ENCODE results near the gene CDH13.

Gene CDH13

DNA sequence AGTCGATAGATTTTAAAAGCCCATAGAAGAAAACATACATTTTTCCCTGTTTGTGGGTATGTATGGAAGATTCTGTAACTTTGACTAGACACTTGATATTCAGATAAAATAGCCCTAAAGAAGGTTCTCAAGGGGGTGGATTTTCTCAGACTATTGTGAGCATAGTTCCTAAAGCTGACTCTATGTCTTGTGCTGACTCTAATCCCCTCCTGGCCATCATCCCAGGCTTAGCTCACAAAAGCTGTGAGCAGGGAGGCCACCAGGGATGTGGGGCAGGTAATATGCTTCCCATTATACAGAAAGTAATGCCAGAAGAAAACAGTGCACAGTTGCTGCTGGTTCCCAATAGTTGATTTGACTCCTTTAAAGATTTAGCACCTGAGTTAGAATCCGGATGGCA is 32.0 kb downstream of the CDH13 start:
- no peak overlapping the region for H3K4me3 ChIP-seq (ENCODE audit: low read depth in 1 of 5, low read length in 5 of 5)
- H3K27ac ChIP-seq (ENCODE audit: low read depth, low read length), result no peak overlapping the region
- no peaks in the 10 kb centered on the region for H3K36me3 ChIP-seq (ENCODE audit: control insufficient read depth in 5 of 5, insufficient read depth in 5 of 5, low read length in 5 of 5)
- no peak overlapping the region for H3K9ac ChIP-seq (ENCODE audit: low read length in 5 of 5)
- peaks cover 0 to 23% (median 1%) of the 10 kb centered on the region in 5 donors for H3K4me1 ChIP-seq (ENCODE audit: control insufficient read depth in 5 of 5, insufficient read depth in 5 of 5, low read length in 5 of 5)
- no peaks in the 10 kb centered on the region for H3K9me3 ChIP-seq (ENCODE audit: control insufficient read depth in 5 of 5, low read length in 5 of 5)
- peaks cover 0 to 2% (median 0%) of the 10 kb centered on the region in 5 donors for H3K27me3 ChIP-seq (ENCODE audit: control insufficient read depth in 5 of 5, insufficient read depth in 4 of 5, low read length in 5 of 5)

DNA sequence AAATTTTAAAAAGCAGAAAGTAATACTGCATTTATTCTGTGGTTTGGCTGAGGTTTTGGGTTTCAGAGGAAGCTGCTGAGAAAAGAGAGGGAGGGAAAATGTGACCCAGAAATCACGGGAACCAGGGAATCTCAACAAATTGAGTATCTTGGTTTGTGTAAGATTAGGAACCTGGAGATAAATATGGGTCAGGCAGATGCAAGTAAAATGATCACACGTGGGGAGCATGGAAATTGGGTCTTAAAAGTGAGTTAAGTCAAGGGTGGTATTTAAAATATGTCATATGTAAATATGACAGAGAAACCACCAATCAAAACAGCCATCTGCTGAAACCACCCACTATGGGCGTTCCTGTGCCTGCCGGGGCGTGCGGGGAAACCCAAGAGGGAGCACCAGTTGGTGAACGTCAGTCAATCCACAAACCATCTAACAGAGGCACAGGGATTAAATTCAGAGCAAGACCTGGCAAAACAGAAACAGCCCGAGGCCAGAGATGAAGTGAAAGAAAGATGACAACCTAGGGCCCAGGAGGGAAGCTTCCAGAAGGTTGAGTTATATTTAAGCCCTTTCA is 33.4 kb downstream of the CDH13 start:
- Histone ChIP-seq H3K4me1 (ENCODE audit: control insufficient read depth in 5 of 5, insufficient read depth in 5 of 5, low read length in 5 of 5) (peaks cover 0 to 10% (median 0%) of the 10 kb centered on the region in 5 donors), H3K4me3 (ENCODE audit: low read depth in 1 of 5, low read length in 5 of 5) (no peak overlapping the region), H3K27me3 (ENCODE audit: control insufficient read depth in 5 of 5, insufficient read depth in 4 of 5, low read length in 5 of 5) (peaks cover 0 to 2% (median 0%) of the 10 kb centered on the region in 5 donors), H3K36me3 (ENCODE audit: control insufficient read depth in 5 of 5, insufficient read depth in 5 of 5, low read length in 5 of 5) (no peaks in the 10 kb centered on the region), H3K27ac (ENCODE audit: low read depth, low read length) (no peak overlapping the region), H3K9me3 (ENCODE audit: control insufficient read depth in 5 of 5, low read length in 5 of 5) (peaks cover 0 to 3% (median 0%) of the 10 kb centered on the region in 5 donors), H3K9ac (ENCODE audit: low read length in 5 of 5) (no peak overlapping the region)

DNA sequence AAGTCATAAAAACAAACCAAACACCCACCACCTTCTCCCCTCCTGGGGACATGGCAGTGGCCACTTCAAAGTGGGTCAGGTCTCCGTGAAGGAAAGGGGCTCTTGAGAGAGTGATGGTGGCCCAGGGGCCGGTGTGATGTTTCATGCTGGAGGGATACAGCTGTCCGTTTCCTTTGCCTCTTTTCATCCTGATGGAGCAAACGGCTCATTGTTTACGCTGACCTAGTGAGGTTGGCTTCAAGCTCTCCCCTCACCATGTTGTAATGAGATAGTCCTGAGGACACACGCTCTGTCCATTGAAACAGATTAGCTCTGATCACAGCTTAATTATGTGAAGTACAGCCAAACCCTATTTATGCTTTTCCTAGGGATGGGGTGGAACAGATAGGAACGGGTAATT is 34.2 kb downstream of the CDH13 start:
- H3K4me1 ChIP-seq (ENCODE audit: control insufficient read depth in 5 of 5, insufficient read depth in 5 of 5, low read length in 5 of 5), result peaks cover 0 to 3% (median 0%) of the 10 kb centered on the region in 5 donors
- peaks cover 0 to 2% (median 0%) of the 10 kb centered on the region in 5 donors for H3K27me3 ChIP-seq (ENCODE audit: control insufficient read depth in 5 of 5, insufficient read depth in 4 of 5, low read length in 5 of 5)
- no peak overlapping the region for H3K9ac ChIP-seq (ENCODE audit: low read length in 5 of 5)
- peaks cover 0 to 4% (median 0%) of the 10 kb centered on the region in 5 donors for H3K9me3 ChIP-seq (ENCODE audit: control insufficient read depth in 5 of 5, low read length in 5 of 5)
- no peak overlapping the region for H3K27ac ChIP-seq (ENCODE audit: low read depth, low read length)
- no peaks in the 10 kb centered on the region for H3K36me3 ChIP-seq (ENCODE audit: control insufficient read depth in 5 of 5, insufficient read depth in 5 of 5, low read length in 5 of 5)
- no peak overlapping the region for H3K4me3 ChIP-seq (ENCODE audit: low read depth in 1 of 5, low read length in 5 of 5)

DNA sequence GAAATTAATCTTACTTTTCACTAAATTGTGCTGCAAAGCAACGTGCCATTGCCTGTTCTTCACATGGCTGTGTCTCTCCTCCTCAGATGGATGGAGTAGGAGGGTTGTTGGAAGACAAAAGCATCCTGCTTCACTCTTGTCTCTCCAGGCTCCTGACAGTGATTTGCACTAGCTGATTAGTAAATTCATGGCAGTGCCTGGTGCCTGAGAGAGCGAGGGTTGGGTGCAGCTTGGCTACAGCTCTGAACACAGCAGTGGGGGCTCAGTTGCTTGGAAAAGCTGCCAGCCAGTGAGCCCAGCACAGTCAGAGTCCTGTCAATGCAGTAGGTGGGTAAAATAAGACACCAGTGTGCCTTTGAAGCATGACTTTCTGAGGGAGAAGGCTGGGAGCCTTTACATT is 37.4 kb downstream of the CDH13 start:
- Histone ChIP-seq H3K4me3 (ENCODE audit: low read depth in 1 of 5, low read length in 5 of 5) (no peak overlapping the region), H3K36me3 (ENCODE audit: control insufficient read depth in 5 of 5, insufficient read depth in 5 of 5, low read length in 5 of 5) (no peaks in the 10 kb centered on the region), H3K9ac (ENCODE audit: low read length in 5 of 5) (no peak overlapping the region), H3K4me1 (ENCODE audit: control insufficient read depth in 5 of 5, insufficient read depth in 5 of 5, low read length in 5 of 5) (no peaks in the 10 kb centered on the region), H3K27ac (ENCODE audit: low read depth, low read length) (no peak overlapping the region), H3K27me3 (ENCODE audit: control insufficient read depth in 5 of 5, insufficient read depth in 4 of 5, low read length in 5 of 5) (peaks cover 0 to 2% (median 0%) of the 10 kb centered on the region in 5 donors), H3K9me3 (ENCODE audit: control insufficient read depth in 5 of 5, low read length in 5 of 5) (peaks cover 0 to 4% (median 0%) of the 10 kb centered on the region in 5 donors)

DNA sequence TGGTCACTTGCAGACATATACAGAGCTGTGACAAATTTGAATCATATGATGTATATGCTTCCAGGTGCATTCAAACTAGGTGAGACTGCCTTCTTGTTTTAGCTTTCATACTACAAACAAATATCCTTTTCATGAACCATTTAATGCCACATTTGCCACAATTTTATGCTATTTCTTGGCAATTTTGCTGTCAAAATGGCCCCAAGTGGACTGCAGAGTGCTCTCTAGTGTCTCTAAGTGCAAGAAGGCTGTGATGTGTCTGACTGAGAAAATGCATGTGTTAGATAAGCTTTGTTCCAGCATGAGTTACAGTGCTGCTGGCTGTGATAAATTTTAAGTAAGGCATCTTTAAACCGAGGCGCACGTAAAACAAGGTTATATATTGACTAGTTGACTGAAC is 38.3 kb downstream of the CDH13 start:
- H3K27ac ChIP-seq (ENCODE audit: low read depth, low read length), result no peak overlapping the region
- no peak overlapping the region for H3K9ac ChIP-seq (ENCODE audit: low read length in 5 of 5)
- H3K4me3 ChIP-seq (ENCODE audit: low read depth in 1 of 5, low read length in 5 of 5), result no peak overlapping the region
- no peaks in the 10 kb centered on the region for H3K27me3 ChIP-seq (ENCODE audit: control insufficient read depth in 5 of 5, insufficient read depth in 4 of 5, low read length in 5 of 5)
- peaks cover 0 to 4% (median 0%) of the 10 kb centered on the region in 5 donors for H3K9me3 ChIP-seq (ENCODE audit: control insufficient read depth in 5 of 5, low read length in 5 of 5)
- H3K36me3 ChIP-seq (ENCODE audit: control insufficient read depth in 5 of 5, insufficient read depth in 5 of 5, low read length in 5 of 5), result no peaks in the 10 kb centered on the region
- H3K4me1 ChIP-seq (ENCODE audit: control insufficient read depth in 5 of 5, insufficient read depth in 5 of 5, low read length in 5 of 5), result no peaks in the 10 kb centered on the region

DNA sequence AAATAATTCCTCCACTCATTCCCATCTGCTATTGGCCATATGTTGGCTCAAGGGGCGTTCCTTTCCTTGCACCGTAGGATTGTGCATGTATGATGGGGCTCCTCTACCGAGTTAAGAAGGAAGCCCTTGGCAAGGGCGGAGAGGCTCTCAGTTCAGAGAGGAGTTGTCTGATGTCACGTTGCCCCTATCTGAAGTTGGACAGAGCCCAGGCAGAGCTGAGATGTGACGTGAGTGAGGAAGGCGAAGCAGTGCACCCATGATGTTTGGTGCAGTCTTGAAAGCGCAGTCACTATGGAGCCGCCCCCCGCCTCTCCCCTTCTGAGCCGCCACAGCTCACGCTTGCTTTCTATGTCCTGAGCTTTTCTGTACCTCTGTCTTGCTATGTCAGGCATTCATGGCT is 40.7 kb downstream of the CDH13 start:
- H3K36me3 ChIP-seq (ENCODE audit: control insufficient read depth in 5 of 5, insufficient read depth in 5 of 5, low read length in 5 of 5), result no peaks in the 10 kb centered on the region
- peaks cover 0 to 4% (median 0%) of the 10 kb centered on the region in 5 donors for H3K9me3 ChIP-seq (ENCODE audit: control insufficient read depth in 5 of 5, low read length in 5 of 5)
- no peaks in the 10 kb centered on the region for H3K4me1 ChIP-seq (ENCODE audit: control insufficient read depth in 5 of 5, insufficient read depth in 5 of 5, low read length in 5 of 5)
- H3K27me3 ChIP-seq (ENCODE audit: control insufficient read depth in 5 of 5, insufficient read depth in 4 of 5, low read length in 5 of 5), result no peaks in the 10 kb centered on the region
- H3K4me3 ChIP-seq (ENCODE audit: low read depth in 1 of 5, low read length in 5 of 5), result no peak overlapping the region
- no peak overlapping the region for H3K27ac ChIP-seq (ENCODE audit: low read depth, low read length)
- no peak overlapping the region for H3K9ac ChIP-seq (ENCODE audit: low read length in 5 of 5)

DNA sequence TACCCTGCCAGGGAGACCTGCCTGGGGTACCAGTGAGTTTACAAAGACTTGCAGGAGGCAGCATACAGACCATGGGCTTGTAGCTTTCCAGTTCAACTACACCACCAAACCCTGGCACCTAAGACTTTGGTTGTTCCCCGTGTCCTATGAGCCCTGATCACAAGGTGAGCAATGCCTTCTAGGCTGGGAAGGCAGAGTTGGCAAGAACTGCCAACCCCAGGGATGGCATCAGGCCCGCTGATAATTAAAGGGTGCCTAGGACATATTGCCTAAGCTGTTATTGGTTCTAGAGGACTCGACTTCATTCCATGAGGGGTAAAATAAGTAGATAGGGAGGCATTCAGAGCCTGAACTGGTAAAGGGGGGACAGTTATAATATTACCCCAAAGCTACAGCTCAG is 41.3 kb downstream of the CDH13 start:
- Histone ChIP-seq H3K9me3 (ENCODE audit: control insufficient read depth in 5 of 5, low read length in 5 of 5) (peaks cover 0 to 4% (median 0%) of the 10 kb centered on the region in 5 donors), H3K36me3 (ENCODE audit: control insufficient read depth in 5 of 5, insufficient read depth in 5 of 5, low read length in 5 of 5) (no peaks in the 10 kb centered on the region), H3K9ac (ENCODE audit: low read length in 5 of 5) (no peak overlapping the region), H3K27me3 (ENCODE audit: control insufficient read depth in 5 of 5, insufficient read depth in 4 of 5, low read length in 5 of 5) (no peaks in the 10 kb centered on the region), H3K4me1 (ENCODE audit: control insufficient read depth in 5 of 5, insufficient read depth in 5 of 5, low read length in 5 of 5) (no peaks in the 10 kb centered on the region), H3K4me3 (ENCODE audit: low read depth in 1 of 5, low read length in 5 of 5) (no peak overlapping the region), H3K27ac (ENCODE audit: low read depth, low read length) (no peak overlapping the region)

DNA sequence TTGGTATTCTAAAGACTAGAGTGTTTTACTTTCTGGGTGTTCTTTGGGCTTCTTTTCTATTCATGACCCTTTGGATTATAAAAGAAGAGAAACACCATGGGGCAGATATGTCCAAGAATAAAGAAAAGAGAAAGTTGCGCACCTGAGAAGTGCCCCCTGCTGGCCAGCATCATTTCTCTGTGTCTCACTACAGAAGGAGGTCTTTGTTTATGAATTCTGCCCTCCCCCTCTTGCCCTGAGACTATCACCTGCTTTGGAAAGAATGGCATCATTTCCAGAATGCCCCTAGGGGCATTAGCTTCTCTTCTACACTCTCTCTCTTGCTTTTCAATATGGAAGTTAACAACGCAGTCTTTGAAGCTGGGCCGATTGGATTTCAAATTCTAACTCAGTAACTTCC is 45.0 kb downstream of the CDH13 start:
- Histone ChIP-seq H3K9ac (ENCODE audit: low read length in 5 of 5) (no peak overlapping the region), H3K9me3 (ENCODE audit: control insufficient read depth in 5 of 5, low read length in 5 of 5) (no peaks in the 10 kb centered on the region), H3K4me3 (ENCODE audit: low read depth in 1 of 5, low read length in 5 of 5) (no peak overlapping the region), H3K27ac (ENCODE audit: low read depth, low read length) (no peak overlapping the region), H3K4me1 (ENCODE audit: control insufficient read depth in 5 of 5, insufficient read depth in 5 of 5, low read length in 5 of 5) (no peaks in the 10 kb centered on the region), H3K27me3 (ENCODE audit: control insufficient read depth in 5 of 5, insufficient read depth in 4 of 5, low read length in 5 of 5) (no peaks in the 10 kb centered on the region), H3K36me3 (ENCODE audit: control insufficient read depth in 5 of 5, insufficient read depth in 5 of 5, low read length in 5 of 5) (no peaks in the 10 kb centered on the region)

DNA sequence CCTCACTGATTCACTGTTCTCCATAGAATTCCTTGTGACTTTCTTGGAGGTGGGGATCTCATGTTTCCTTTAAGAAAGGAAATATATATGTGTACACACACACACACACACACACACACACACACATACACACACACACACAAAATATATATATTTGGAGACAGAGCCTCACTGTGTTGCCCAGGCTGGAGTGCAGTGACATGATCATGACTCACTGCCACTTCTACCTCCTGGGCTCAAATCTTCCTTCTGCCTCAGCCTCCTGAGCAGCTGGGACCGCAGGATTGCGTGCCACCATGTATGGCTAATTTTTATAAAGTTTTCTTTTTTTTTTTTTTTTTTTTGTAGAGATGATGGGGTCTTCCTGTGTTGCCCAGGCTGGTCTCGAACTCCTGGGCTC is 45.9 kb downstream of the CDH13 start:
- no peaks in the 10 kb centered on the region for H3K36me3 ChIP-seq (ENCODE audit: control insufficient read depth in 5 of 5, insufficient read depth in 5 of 5, low read length in 5 of 5)
- H3K4me1 ChIP-seq (ENCODE audit: control insufficient read depth in 5 of 5, insufficient read depth in 5 of 5, low read length in 5 of 5), result no peaks in the 10 kb centered on the region

DNA sequence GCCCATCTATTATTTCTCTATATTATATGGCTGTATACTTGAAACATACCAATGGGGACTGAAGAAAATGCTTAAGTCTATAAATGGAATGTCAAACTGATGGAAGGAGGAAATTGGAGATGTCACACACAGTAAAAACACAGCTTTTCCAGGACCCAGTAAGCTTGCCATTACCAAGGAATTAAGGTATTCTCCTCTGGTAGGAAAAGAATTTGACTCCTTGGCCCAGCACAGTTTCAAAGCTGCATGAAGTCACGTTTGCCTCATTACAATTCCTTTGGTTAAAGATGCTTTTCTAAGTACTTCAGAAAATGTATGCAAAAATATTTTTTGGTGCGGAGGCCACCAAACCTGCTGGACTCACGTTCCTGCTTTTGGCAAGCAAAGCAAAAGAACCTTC is 48.5 kb downstream of the CDH13 start:
- Histone ChIP-seq H3K4me3 (ENCODE audit: low read depth in 1 of 5, low read length in 5 of 5) (no peak overlapping the region), H3K9ac (ENCODE audit: low read length in 5 of 5) (no peak overlapping the region), H3K36me3 (ENCODE audit: control insufficient read depth in 5 of 5, insufficient read depth in 5 of 5, low read length in 5 of 5) (no peaks in the 10 kb centered on the region), H3K27me3 (ENCODE audit: control insufficient read depth in 5 of 5, insufficient read depth in 4 of 5, low read length in 5 of 5) (no peaks in the 10 kb centered on the region), H3K9me3 (ENCODE audit: control insufficient read depth in 5 of 5, low read length in 5 of 5) (no peaks in the 10 kb centered on the region), H3K4me1 (ENCODE audit: control insufficient read depth in 5 of 5, insufficient read depth in 5 of 5, low read length in 5 of 5) (no peaks in the 10 kb centered on the region), H3K27ac (ENCODE audit: low read depth, low read length) (no peak overlapping the region)

More for the DNA sequence above, 45.9 kb downstream of the CDH13 start:
- Histone ChIP-seq H3K9me3 (ENCODE audit: control insufficient read depth in 5 of 5, low read length in 5 of 5) (no peaks in the 10 kb centered on the region), H3K9ac (ENCODE audit: low read length in 5 of 5) (no peak overlapping the region), H3K27ac (ENCODE audit: low read depth, low read length) (no peak overlapping the region), H3K4me3 (ENCODE audit: low read depth in 1 of 5, low read length in 5 of 5) (no peak overlapping the region), H3K27me3 (ENCODE audit: control insufficient read depth in 5 of 5, insufficient read depth in 4 of 5, low read length in 5 of 5) (no peaks in the 10 kb centered on the region)
